HL-60 (cell line): ENCODE results near the gene AQP10.

Source experiments
- DNase-seq, 2 experiments: peaks; one replicate each; pipeline ENCODE4 v3.0.0-alpha.2; 2010 to 2020; ENCODE audit warnings: low read depth in 1 of 2, low spot score in 1 of 2
- H3K27ac ChIP-seq: fragments of 250-450 bp; sonication (Bioruptor Pico); replicated peaks from 2 replicates; pipeline ENCODE4 v1.5.1; 2020; ENCODE audit warnings: mild to moderate bottlenecking, moderate library complexity
- H3K27me3 ChIP-seq: fragments of 250-450 bp; sonication (Bioruptor Pico); 2 replicates; pipeline ENCODE4 v1.5.1; 2021; ENCODE audit warnings: mild to moderate bottlenecking, moderate library complexity; ENCODE audit not compliant: insufficient read depth, poor library complexity, severe bottlenecking
- H3K4me3 ChIP-seq: replicated peaks from 2 replicates; pipeline ENCODE4 v1.5.1; 2011; ENCODE audit warnings: mild to moderate bottlenecking, control low read depth, low read length; ENCODE audit not compliant: insufficient read depth
- CTCF ChIP-seq: IDR thresholded peaks from one replicate; pipeline ENCODE4 v1.5.1; 2011; ENCODE audit warnings: low read length, control low read depth, inconsistent platforms; ENCODE audit not compliant: insufficient read depth
- GABPA ChIP-seq: IDR thresholded peaks from 2 replicates; pipeline ENCODE4 v1.6.1; 2012; ENCODE audit warnings: low read depth
- POLR2AphosphoS5 ChIP-seq: IDR thresholded peaks from 2 replicates; pipeline ENCODE4 v1.6.1; 2012; ENCODE audit warnings: low read depth
- REST ChIP-seq: IDR thresholded peaks from 2 replicates; pipeline ENCODE4 v1.6.1; 2012; ENCODE audit warnings: low read depth; ENCODE audit not compliant: insufficient replicate concordance
- SPI1 ChIP-seq: IDR thresholded peaks from 2 replicates; pipeline ENCODE4 v1.6.1; 2012; ENCODE audit warnings: low read depth, mild to moderate bottlenecking, borderline replicate concordance

AQP10 gene

GRCh38 chr1:154334079-154335024 lies 13.5 kb downstream of the AQP10 start:
- DNase-seq = no peak
- Histone ChIP-seq H3K27me3 (peaks cover 4% of the 10 kb centered on the region), H3K27ac (no peak overlapping the region), H3K4me3 (no peak overlapping the region)
- no peak for TF ChIP-seq SPI1
- no peak for TF ChIP-seq REST
- TF ChIP-seq GABPA = no peak
- TF ChIP-seq POLR2AphosphoS5 = no peak
- no peak for TF ChIP-seq CTCF

- Histone ChIP-seq H3K27me3 (no peaks in the 10 kb centered on the region), H3K4me3 (no peak overlapping the region), H3K27ac (no peak overlapping the region)
- no peak for TF ChIP-seq SPI1
- TF ChIP-seq POLR2AphosphoS5 = no peak
- TF ChIP-seq CTCF = peak; percentile 58
- DNase-seq = peak in 1 of 2 experiments; percentile 84
Observed at GRCh38 chr1:154335025-154335714, 14.3 kb downstream of the AQP10 start.

GRCh38 chr1:154337253-154337894 lies 16.5 kb downstream of the AQP10 start:
- no peak for TF ChIP-seq GABPA
- no peak for TF ChIP-seq REST
- no peak for TF ChIP-seq POLR2AphosphoS5
- no peak for TF ChIP-seq SPI1
- no peak for TF ChIP-seq CTCF
- Histone ChIP-seq H3K27ac (no peak overlapping the region), H3K4me3 (no peak overlapping the region)

More at GRCh38 chr1:154337253-154337894, 16.5 kb downstream of the AQP10 start:
- no peak for DNase-seq
- H3K27me3 ChIP-seq = no peaks in the 10 kb centered on the region
